HUDEP-2 (cell line): ENCODE results near the gene ARAP3.

Experiments
- DNase-seq, 76 experiments: peaks; one replicate each; lab custom pipeline; 2025; ENCODE audit not compliant: unreplicated experiment in 76 of 76; lab: John Stamatoyannopoulos, UW

The ARAP3 gene

DNA sequence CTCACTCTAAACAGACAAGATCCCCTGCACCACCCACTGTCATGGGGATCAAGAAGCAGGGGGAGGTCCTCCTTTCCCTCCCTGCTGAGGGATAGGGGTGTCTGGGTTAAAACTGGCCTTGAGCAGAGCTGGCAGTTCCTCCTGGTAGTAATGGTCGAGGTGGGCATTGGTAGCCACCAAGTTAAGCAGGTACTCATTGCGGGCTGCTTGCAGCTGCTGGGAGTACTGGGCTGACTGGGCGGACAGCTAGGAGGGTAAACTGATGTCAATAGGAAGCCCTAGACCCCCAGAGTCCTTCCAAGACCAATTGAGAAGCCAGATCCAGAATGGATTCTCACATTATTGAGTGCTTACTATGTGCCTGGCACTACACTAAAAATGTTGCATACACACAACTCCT is 34.2 kb downstream of the ARAP3 start:
- no peak for DNase-seq

- DNase-seq, result no peak
These were observed 34.8 kb downstream of the ARAP3 start for GRCh38 chr5:141647242-141647641.

GRCh38 chr5:141646026-141646425 is 36.0 kb downstream of the ARAP3 start:
- DNase-seq, result no peak

- DNase-seq, result peak in 4 of 76 experiments; percentile 5 to 14 (median 10)
These were observed 40.3 kb downstream of the ARAP3 start for GRCh38 chr5:141641634-141642267.

GRCh38 chr5:141640698-141641097 is 41.3 kb downstream of the ARAP3 start:
- no peak for DNase-seq

GRCh38 chr5:141640051-141640415 is 42.0 kb downstream of the ARAP3 start:
- DNase-seq, result no peak

GRCh38 chr5:141639357-141640050 is 42.5 kb downstream of the ARAP3 start:
- DNase-seq, result no peak

DNA sequence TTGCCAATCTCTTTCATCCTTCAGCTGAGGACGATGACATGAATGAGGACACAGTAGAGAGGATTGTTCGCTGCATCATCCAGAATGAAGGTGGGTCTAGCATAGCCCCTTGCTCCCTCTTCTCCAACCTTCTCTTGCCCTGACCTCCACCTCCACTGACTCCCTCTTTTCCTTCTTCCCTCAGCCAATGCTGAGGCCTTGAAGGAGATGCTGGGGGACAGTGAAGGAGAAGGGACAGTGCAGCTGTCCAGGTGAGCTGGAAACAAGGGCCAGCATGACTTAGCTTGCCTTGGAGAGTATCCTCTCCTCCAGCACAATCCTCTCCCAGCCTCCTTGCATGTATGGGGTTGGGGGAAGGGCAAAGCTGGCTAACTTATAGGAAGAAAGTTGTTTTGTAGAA is 43.3 kb downstream of the ARAP3 start:
- DNase-seq, result no peak

- peak in 60 of 76 experiments; percentile 2 to 68 (median 41) for DNase-seq
These were observed 44.1 kb downstream of the ARAP3 start for GRCh38 chr5:141637767-141638419.

- DNase-seq, result peak in 13 of 76 experiments; percentile 9 to 53 (median 22)
These were observed 44.8 kb downstream of the ARAP3 start for GRCh38 chr5:141637123-141637766.

- peak in 73 of 76 experiments; percentile 26 to 95 (median 82) for DNase-seq
These were observed 45.5 kb downstream of the ARAP3 start, which contains the start of the genes HDAC3 and RELL2 for GRCh38 chr5:141636413-141637122. TSS of gene HDAC3 (minus strand) at chr5:141636849. CDS start at chr5:141636790, 59 bp downstream. TSS of gene RELL2 (plus strand) at chr5:141636997. CDS start at chr5:141638226, 1,229 bp downstream.

DNA sequence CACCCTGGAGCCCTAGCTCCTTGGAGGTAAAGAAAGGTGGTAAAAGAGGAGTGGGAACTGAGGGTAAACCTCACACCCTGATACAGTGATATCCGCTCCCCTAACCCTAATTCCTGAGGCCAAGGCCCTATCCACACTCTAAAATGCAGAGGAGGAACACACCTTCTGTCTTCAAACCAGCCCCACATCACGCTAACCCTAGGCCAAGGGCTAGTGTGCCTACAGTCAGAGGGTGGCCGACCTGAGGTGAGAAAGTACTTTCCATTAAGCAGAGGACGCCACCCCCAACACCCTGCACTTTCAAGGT is 46.0 kb downstream of the ARAP3 start:
- DNase-seq, result peak in 1 of 76 experiments; percentile 3

- DNase-seq, result no peak
These were observed 46.4 kb downstream of the ARAP3 start for GRCh38 chr5:141635646-141636045.

- DNase-seq, result no peak
These were observed 47.3 kb downstream of the ARAP3 start for GRCh38 chr5:141634720-141635119.

- DNase-seq, result peak in 5 of 76 experiments; percentile 4 to 19 (median 10)
These were observed 48.0 kb downstream of the ARAP3 start for GRCh38 chr5:141633871-141634561.

DNA sequence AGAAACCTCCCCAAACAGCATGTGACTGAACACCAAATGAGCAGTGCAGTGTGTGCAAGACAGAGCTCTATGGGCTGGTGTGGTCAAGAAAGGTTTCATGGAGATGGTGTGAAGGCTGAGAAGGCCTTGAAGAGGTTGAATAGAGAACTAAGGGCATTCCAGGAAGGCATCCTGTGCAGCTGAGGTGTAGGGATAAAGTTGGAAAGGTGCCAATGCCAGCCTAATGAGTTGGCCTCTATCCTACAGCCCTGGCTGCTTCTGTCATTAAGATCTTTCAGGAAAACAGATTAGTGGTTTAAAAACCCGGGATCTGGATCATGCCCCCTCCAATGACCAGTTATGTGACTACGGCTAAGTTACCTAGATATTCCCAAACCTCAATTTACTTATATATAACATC is 49.4 kb downstream of the ARAP3 start:
- DNase-seq, result no peak

GRCh38 chr5:141630570-141631140 is 51.4 kb downstream of the ARAP3 start:
- DNase-seq, result no peak

DNA sequence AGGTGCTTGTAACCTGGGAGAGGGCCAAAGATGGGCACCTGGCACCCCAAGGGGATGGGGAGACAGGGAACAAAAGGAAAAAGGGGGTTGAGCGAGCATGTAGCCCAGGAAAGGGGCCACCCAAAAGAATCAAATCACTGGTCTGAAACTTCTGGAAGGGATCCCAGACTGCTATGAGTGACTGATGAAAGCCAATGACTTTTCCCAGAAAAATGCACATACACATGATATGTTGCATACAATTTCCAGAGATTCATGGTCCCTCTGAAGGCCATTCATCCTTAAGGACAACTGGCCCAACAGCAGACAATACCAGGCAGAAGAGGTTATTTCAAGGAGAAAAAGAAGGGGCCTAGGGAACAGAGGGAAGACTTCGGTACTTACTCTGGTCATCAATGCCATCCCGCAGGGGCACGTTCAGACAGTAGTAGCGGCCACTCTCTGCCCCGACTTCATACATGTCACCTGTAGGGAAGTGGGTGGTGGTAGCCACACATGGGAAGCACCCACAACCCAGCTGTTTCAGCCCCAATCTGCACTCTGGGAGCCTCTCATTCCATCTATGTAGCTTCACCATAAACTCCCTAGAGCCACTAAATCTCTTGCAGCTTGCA is 53.7 kb downstream of the ARAP3 start:
- DNase-seq, result no peak

- DNase-seq, result no peak
These were observed 58.4 kb downstream of the ARAP3 start for GRCh38 chr5:141623611-141624010.
